Stimulated activated CD8-positive, alpha-beta memory T cell treated with anti-CD3 and anti-CD28 coated beads, Interleukin-4, amount 100 ng/mL, for 24 hours (primary cell): ENCODE results near the gene GNAI2.
"Not testable (repeated sequence)": the region's sequence is repeated elsewhere in the genome, so short reads cannot be mapped to it uniquely, and the experiment has no call there.

ENCODE experiments used
- DNase-seq: peaks from one replicate; pipeline ENCODE4 v3.0.0-alpha.2; 2020; ENCODE audit warnings: low read depth

GNAI2 gene

GRCh38 chr3:50264383-50264963, 28.5 kb downstream of the GNAI2 start:
- DNase-seq: no peak

- DNase-seq: no peak
Measured at GRCh38 chr3:50264964-50265485, 29.0 kb downstream of the GNAI2 start.

- no peak for DNase-seq
Measured at GRCh38 chr3:50265571-50265970, 29.6 kb downstream of the GNAI2 start.

DNA sequence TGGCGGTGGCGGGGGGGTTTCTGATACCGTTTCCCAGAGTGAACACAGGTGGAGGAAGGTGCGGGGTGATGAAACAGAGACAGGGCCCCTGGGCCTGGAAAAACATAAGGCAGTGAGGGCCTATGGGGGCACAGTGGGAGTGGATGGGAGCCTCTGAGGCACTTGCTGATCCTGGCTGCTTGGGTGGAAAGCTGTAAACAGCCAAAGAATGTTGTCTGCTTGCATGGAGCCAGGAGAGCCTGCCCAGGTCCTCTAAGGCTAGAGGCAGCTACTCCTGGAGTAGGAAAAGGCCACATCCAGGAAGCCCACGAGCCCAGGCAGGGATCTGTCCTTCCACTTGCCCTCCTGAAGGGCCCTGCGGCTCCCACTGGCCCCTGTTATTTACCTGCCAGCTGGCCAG, 30.0 kb downstream of the GNAI2 start:
- DNase-seq: no peak

DNA sequence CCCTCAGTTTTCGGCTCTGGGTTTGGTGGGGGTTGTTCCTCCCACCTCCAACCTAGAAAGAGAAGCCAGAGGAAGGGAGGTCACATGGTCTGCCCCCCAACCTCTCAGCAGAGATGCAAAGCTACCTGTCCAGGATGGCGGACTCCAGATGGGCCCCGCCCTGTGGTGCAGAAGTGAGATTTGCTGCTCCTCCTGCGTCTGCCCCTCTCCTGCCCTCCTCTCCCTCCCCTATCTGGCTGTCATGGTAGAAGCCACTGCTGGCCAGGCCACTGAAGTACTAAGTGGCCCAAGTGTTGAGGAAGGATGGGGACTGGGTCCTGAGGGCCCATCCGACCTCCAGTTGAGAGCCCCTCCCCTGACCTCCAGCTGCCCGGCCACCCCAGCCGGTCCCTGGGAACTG, 30.8 kb downstream of the GNAI2 start:
- DNase-seq: no peak

- DNase-seq: no peak
Measured at GRCh38 chr3:50267280-50267913, 31.4 kb downstream of the GNAI2 start.

DNA sequence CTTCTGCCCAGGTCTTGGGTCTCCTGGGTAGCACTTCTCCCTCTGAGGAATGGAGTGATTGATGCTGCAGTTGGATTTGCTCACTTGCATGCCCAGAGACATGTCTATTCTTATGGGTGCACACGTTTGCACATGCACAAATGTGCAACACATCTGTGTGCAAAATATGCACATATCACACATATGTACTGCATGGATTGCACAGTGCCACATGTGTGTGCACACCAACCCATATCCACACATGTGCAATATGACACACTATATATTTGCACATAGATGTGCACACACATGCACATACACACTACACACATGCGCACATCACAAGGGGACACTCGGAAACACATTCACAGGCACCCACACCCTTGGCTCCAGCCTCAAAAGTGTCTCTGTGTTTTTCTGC, 32.3 kb downstream of the GNAI2 start:
- DNase-seq: no peak

GRCh38 chr3:50268703-50269451, 32.9 kb downstream of the GNAI2 start, which contains the start of gene SEMA3B:
Gene SEMA3B (plus strand): TSS chr3:50269147. CDS start chr3:50269241, 94 bp downstream.
- DNase-seq: no peak

- no peak for DNase-seq
Measured at GRCh38 chr3:50269460-50269859, 33.5 kb downstream of the GNAI2 start.

- DNase-seq: no peak
Measured at GRCh38 chr3:50269977-50270413, 34.0 kb downstream of the GNAI2 start.

DNA sequence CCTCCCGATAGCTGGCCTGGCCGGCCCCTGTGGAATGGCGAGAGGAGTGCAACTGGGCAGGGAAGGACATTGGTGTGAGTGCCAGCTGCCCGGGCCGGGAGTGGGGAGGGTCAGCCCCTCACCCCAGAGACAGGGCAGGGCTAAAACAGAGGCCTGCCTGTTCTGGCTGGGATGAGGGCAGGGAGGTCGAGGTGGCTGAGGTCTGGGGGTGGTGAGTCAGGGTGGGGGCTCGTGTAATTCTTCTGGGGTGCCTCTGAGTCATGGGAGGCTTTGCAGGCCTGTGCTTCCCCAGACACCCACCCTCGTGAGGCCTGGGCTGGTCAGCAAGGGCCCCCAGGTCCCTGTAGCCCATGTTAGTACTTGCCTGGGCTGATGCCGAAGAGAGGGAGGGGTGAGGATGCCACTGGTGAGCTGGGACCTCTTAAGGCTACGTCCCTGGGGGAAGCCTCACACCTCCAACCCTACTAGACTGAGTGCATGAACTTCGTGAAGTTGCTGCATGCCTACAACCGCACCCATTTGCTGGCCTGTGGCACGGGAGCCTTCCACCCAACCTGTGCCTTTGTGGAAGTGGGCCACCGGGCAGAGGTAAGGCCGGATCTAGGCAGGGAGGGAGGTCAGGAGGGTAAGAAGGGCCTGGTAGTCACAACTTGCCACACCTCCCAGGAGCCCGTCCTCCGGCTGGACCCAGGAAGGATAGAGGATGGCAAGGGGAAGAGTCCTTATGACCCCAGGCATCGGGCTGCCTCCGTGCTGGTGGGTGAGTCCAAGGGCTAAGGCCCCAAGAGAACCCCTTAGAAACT, 34.6 kb downstream of the GNAI2 start:
- DNase-seq: no peak

- DNase-seq: no peak
Measured at GRCh38 chr3:50271314-50271936, 35.4 kb downstream of the GNAI2 start.

- not testable (repeated sequence) for DNase-seq
Measured at GRCh38 chr3:50272538-50272910, 36.5 kb downstream of the GNAI2 start.

- DNase-seq: peak; percentile 86
Measured at GRCh38 chr3:50272911-50273688, 37.1 kb downstream of the GNAI2 start.

DNA sequence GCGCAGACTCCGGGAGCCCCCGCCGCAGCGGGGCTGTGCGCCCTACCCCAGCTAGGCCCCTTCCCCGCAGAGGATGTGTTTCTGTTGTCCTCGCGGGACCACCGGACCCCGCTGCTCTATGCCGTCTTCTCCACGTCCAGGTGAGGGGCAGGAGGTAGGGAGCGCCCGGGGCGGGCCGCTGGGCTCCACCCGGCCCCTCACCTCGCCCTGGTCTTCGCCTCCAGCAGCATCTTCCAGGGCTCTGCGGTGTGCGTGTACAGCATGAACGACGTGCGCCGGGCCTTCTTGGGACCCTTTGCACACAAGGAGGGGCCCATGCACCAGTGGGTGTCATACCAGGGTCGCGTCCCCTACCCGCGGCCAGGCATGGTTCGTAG, 37.7 kb downstream of the GNAI2 start:
- no peak for DNase-seq

DNA sequence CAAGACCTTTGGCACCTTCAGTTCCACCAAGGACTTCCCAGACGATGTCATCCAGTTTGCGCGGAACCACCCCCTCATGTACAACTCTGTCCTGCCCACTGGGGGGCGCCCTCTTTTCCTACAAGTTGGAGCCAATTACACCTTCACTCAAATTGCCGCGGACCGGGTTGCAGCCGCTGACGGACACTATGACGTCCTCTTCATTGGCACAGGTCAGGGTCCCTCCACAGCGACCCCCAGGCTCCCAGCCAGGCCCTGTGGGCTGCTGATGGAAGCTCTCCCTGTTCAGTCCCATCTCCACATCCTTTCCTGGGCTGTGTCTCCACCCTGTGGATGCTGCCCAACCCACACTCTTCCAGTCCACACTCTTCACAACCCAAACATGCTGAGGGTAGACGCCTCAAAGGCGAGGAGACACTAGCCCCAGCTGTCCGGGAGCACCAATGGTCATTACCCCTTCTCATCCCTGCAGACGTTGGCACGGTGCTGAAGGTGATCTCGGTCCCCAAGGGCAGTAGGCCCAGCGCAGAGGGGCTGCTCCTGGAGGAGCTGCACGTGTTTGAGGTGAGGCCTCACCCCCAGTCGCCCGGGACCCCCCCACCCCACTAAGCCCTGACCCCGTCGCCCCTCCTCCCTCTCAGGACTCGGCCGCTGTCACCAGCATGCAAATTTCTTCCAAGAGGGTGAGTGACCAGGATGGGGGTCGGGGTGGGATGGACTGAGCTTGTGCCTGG, 38.5 kb downstream of the GNAI2 start:
- peak; percentile 47 for DNase-seq

DNA sequence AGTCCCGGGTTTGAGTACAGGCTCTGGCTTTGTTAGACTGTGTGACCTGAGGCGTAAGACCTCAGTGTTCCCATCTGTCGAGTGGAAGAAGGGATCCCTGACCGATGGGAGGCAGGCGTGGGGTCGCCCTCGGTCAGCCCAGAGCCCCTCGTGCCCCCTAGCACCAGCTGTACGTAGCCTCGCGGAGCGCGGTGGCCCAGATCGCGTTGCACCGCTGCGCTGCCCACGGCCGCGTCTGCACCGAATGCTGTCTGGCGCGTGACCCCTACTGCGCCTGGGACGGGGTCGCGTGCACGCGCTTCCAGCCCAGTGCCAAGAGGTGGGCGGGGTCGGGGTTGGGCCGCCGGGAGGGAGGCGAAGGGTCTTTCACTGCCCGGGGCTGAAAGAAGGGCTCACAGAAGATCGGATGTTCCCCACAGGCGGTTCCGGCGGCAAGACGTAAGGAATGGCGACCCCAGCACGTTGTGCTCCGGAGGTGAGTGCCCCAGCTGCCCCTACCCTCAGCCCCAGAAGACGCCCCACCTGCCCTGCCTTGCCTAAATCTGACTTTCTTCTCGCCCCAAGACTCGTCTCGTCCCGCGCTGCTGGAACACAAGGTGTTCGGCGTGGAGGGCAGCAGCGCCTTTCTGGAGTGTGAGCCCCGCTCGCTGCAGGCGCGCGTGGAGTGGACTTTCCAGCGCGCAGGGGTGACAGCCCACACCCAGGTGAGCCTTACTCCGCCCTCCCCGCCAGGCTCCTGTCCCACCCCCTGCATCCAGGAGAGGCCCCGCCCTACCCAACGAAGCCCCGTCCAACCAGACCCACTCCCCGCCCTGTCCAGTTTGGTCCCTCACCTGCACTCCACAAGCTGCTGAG, 39.4 kb downstream of the GNAI2 start:
- DNase-seq: no peak

GRCh38 chr3:50275996-50276761, 40.2 kb downstream of the GNAI2 start:
- no peak for DNase-seq

- DNase-seq: no peak
Measured at GRCh38 chr3:50276762-50277101, 40.7 kb downstream of the GNAI2 start.
